BJ (cell line): ENCODE measurements around the gene KLF17. TPM values are rescaled to one million over a fixed set of nuclear protein-coding genes. Genes with fewer than 3 reads are reported as not detected.
"Not testable (repeated sequence)": the region's sequence is repeated elsewhere in the genome, so short reads cannot be mapped to it uniquely, and the experiment has no call there.

Experiments
- CTCF ChIA-PET: fragments of 350-600 bp; formaldehyde crosslinking; extraction: SDS; loops from one replicate; lab custom pipeline; 2021; ENCODE audit warnings: antibody characterized with exemption, inconsistent platforms; lab: Yijun Ruan, JAX
- POLR2A ChIA-PET: fragments of 300-600 bp; sonication (Branson Sonifier 250); formaldehyde crosslinking; extraction: SDS; loops from one replicate; lab custom pipeline; 2021; ENCODE audit warnings: antibody characterized with exemption; lab: Charles Lee
- DNase-seq: peaks from one replicate; pipeline ENCODE4 v3.0.0-alpha.2; 2011; ENCODE audit warnings: low read depth
- H3K27me3 ChIP-seq: 2 replicates; pipeline ENCODE4 v1.6.0; 2011; ENCODE audit warnings: low read length; ENCODE audit not compliant: control insufficient read depth, insufficient read depth
- H3K36me3 ChIP-seq: 2 replicates; pipeline ENCODE4 v1.5.1; 2011; ENCODE audit warnings: low read length; ENCODE audit not compliant: control insufficient read depth, insufficient read depth
- H3K4me3 ChIP-seq: 2 replicates; pipeline ENCODE4 v1.5.1; 2011; ENCODE audit warnings: low read depth, mild to moderate bottlenecking, control low read depth, low read length
- polyA plus RNA-seq: library from polyadenylated mRNA; depleted of rRNA; stranded (reverse); fragments of >200 nt; gene quantifications from 2 replicates; pipeline ENCODE4 v1.2.3, GENCODE V29; 2011
- TF ChIP-seq, protein P1 (sequence below): IDR thresholded peaks from 2 replicates; pipeline ENCODE4 v1.5.1; 2011; ENCODE audit warnings: low read depth, mild to moderate bottlenecking, control low read depth, inconsistent platforms, low read length, moderate library complexity; ENCODE audit not compliant: insufficient read depth

The KLF17 gene
- polyA plus RNA-seq, 1 experiment: 0.16 TPM

DNA sequence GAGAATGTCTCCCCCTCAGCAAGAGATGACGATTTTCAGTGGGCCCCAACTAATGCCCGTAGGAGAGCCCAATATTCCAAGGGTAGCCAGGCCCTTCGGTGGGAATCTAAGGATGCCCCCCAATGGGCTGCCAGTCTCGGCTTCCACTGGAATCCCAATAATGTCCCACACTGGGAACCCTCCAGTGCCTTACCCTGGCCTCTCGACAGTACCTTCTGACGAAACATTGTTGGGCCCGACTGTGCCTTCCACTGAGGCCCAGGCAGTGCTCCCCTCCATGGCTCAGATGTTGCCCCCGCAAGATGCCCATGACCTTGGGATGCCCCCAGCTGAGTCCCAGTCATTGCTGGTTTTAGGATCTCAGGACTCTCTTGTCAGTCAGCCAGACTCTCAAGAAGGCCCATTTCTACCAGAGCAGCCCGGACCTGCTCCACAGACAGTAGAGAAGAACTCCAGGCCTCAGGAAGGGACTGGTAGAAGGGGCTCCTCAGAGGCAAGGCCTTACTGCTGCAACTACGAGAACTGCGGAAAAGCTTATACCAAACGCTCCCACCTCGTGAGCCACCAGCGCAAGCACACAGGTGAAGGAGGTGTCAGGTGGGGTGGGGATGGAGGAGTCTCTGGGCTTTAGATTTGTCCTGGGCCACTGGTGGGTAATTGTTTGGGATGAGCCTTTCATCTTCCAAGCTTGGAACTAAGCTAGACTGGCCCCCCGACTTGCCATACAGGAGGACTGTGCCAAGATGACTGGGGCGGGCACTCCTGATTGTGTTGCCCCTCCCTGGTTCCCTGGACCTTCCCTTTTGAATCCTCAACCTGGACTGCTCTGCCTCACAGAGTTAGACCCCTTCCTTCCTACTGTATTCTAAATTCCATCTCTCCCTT, 11.2 kb downstream of the KLF17 start:
- DNase-seq: no peak
- TF ChIP-seq, protein P1, sequence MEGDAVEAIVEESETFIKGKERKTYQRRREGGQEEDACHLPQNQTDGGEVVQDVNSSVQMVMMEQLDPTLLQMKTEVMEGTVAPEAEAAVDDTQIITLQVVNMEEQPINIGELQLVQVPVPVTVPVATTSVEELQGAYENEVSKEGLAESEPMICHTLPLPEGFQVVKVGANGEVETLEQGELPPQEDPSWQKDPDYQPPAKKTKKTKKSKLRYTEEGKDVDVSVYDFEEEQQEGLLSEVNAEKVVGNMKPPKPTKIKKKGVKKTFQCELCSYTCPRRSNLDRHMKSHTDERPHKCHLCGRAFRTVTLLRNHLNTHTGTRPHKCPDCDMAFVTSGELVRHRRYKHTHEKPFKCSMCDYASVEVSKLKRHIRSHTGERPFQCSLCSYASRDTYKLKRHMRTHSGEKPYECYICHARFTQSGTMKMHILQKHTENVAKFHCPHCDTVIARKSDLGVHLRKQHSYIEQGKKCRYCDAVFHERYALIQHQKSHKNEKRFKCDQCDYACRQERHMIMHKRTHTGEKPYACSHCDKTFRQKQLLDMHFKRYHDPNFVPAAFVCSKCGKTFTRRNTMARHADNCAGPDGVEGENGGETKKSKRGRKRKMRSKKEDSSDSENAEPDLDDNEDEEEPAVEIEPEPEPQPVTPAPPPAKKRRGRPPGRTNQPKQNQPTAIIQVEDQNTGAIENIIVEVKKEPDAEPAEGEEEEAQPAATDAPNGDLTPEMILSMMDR: no peak
- ChIA-PET CTCF (interaction anchor here (1.9 kb wide), 1 partner anchor 9 kb away, joined by 6 read pairs; no protein-coding TSS in a partner anchor), POLR2A (no interaction called here)
- Histone ChIP-seq H3K27me3 (peaks cover 3% of the 10 kb centered on the region; the same call in 1 of the 2 replicates), H3K36me3 (no peaks in the 10 kb centered on the region), H3K4me3 (no peak overlapping the region)

DNA sequence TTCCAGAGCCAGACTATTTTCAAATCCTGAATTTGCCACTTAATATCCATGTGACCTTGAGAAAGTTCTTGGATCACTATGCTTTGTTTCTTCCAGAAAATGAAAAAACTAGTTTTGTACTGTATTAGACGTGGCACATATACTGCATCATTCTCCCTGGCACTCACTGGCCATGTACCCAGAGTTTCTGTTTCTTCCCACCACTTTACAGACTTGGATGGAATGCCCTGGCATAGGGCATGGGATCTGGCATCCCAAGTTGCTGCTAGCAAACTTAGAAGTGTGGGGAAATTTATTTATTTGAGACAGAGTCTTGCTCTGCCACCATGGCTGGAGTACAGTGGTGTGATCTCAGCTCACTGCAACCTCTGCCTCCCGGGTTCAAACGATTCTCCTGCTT, 12.8 kb downstream of the KLF17 start:
- TF ChIP-seq, protein P1: no peak
- Histone ChIP-seq H3K27me3 (peaks cover 2% of the 10 kb centered on the region; the same call in 1 of the 2 replicates), H3K4me3 (no peak overlapping the region), H3K36me3 (no peaks in the 10 kb centered on the region)
- DNase-seq: no peak
- CTCF ChIA-PET: interaction anchor here (1.9 kb wide), 1 partner anchor 10 kb away, joined by 6 read pairs; no protein-coding TSS in a partner anchor
- POLR2A ChIA-PET: no interaction called here

DNA sequence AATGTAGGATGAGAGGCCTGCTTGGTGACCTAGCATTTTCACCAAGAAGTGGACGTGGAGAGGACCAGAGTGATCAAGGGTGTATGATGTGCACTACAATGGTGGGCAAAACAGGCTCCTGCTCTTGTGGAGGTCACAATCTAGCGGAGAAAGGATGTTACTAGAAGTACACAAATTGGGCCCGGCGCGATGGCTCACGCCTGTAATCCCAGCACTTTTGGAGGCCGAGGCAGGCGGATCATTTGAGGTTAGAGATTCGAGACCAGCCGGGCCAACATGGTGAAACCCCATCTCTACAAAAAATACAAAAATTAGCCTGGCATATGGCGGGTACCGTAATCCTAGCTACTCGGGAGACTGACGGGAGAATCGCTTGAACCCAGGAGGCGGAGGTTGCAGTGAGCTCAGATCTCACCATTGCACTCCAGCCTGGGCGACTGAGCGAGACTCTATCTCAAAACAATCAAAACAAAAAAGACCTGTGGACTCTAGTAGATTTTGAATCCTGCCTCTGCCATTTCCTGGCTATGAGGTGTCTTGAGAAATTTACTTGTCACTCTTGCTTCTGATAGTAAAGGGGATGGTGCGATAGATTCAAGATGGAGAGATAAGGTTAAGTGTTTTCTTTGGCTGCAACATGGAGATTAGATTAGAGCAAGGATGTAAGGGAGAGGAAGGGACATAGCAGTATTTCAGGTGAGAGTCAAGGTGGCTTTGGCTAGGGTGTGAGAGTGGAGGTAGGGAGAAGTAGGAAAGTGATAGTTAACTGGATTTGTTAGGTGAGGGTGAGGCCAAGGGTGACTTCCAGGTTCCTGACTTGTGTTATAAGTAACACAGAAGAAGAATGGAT, 15.7 kb downstream of the KLF17 start:
- Histone ChIP-seq H3K4me3 (no peak overlapping the region), H3K27me3 (peaks cover 4% of the 10 kb centered on the region; the same call in 1 of the 2 replicates), H3K36me3 (no peaks in the 10 kb centered on the region)
- CTCF ChIA-PET: no interaction called here
- no peak for DNase-seq
- POLR2A ChIA-PET: no interaction called here
- TF ChIP-seq, protein P1: no peak

DNA sequence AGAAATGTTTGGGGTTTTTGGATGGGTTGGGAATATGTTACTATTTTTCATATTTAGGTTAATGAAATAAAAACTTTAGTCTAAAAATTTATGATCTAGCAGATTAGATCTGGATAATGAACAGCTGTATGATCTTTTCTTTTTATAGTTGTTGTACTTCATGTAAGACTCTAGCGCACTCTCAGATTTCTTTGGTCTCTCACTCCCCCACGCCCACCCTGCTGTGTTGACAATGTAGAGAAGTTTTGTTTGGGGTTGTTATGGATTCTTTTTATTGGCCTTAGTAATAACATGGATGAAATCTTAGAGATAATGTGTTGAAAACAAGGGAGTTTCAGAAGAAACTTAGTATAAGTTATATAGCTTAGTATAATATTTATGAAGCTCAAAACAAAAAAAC, 17.3 kb downstream of the KLF17 start:
- Histone ChIP-seq H3K4me3 (no peak overlapping the region), H3K27me3 (peaks cover 4% of the 10 kb centered on the region; the same call in 1 of the 2 replicates), H3K36me3 (no peaks in the 10 kb centered on the region)
- CTCF ChIA-PET: no interaction called here
- DNase-seq: no peak
- TF ChIP-seq, protein P1: no peak
- POLR2A ChIA-PET: interaction anchor here (0.6 kb wide), 1 partner anchor 48 kb away, joined by 3 read pairs; no protein-coding TSS in a partner anchor

DNA sequence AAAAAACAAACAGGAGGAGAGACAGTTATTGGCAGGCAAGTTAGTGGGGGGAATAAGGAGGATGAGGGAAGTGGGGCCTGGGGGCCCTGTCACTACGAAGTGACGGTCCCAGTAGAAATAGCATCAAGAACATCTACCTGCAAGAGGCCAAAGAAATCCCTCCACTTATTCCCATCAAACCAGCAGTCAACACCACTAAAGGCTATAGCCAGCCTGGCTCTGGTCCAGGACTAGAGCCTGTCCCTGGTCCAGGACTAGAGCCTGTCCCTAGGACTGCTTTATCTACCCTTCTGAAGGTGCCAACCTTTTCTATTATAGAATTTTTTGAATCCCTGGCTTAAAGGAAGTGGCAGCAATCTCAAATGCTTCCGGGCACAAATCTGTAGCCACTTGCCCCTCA, 19.6 kb downstream of the KLF17 start:
- POLR2A ChIA-PET: no interaction called here
- DNase-seq: no peak
- no peak overlapping the region for H3K4me3 ChIP-seq
- CTCF ChIA-PET: no interaction called here
- no peaks in the 10 kb centered on the region for H3K36me3 ChIP-seq
- peaks cover 3% of the 10 kb centered on the region; the same call in 1 of the 2 replicates for H3K27me3 ChIP-seq
- TF ChIP-seq, protein P1: no peak

DNA sequence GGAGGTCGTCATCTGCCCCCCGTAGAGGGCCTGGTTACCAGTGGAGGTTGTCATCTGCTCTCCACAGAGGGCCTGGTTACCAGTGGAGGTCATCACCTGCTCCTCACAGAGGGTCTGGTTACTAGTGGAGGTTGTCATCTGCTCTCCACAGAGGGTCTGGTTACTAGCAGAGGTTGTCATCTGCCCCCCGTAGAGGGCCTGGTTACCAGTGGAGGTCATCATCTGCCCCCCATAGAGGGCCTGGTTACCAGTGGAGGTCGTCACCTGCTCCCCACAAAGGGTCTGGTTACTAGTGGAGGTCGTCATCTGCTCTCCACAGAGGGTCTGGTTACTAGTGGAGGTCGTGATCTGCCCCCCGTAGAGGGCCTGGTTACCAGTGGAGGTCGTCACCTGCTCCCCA, 20.9 kb downstream of the KLF17 start:
- POLR2A ChIA-PET, H3K36me3 ChIP-seq: not testable (repeated sequence)

More for the DNA sequence above, 20.9 kb downstream of the KLF17 start:
- CTCF ChIA-PET, DNase-seq, H3K4me3 ChIP-seq, H3K27me3 ChIP-seq: not testable (repeated sequence)
